Left lobe of liver (tissue), 2 donors: ENCODE measurements around the gene RAI14. TPM values are rescaled to one million over a fixed set of nuclear protein-coding genes. Genes with fewer than 3 reads are reported as not detected.
A peak's percentile ranks its signal among the peaks of the same experiment; 100 is the strongest.

ENCODE experiments used
- ATAC-seq: fragments of 200-7000 bp; cut with Tn5 transposase; one replicate; pipeline ENCODE4 v1.9.1; 2020; ENCODE audit warnings: mild to moderate bottlenecking, moderate library complexity
- DNase-seq: peaks from one replicate; pipeline ENCODE4 v3.0.0-alpha.2; 2020; ENCODE audit warnings: low spot score
- total RNA-seq: library from RNA; stranded (reverse); gene quantifications from one replicate; pipeline ENCODE4 v1.2.1, GENCODE V29; 2021
- donor health status: DM: no; HTN: no; CAD: no; lungs with moderate emphysema.
- donor health status: DM: no; HTN: yes; CAD: no.

RAI14 gene
- total RNA-seq, 1 donor from 2014 or later: 24.9 TPM

DNA sequence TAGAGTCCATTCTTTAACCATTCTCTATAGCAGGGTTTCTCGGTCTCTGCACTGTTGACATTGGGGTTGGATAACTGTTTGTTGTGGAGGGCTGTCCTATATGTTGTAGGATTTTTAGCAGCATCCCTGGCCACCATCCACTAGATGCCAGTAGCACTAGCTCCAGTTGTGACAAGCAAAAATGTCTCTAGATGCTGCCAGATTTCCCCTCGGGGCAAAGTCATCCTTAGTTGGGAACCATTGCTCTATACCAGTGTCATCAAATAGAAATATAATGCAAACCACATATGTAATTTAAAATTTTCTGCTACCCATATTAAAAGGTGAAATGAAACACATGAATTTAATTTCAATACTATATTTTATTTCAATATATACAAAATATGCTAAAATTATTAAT, 185.7 kb downstream of the RAI14 start:
- ATAC-seq (no peak), DNase-seq (no peak)

DNA sequence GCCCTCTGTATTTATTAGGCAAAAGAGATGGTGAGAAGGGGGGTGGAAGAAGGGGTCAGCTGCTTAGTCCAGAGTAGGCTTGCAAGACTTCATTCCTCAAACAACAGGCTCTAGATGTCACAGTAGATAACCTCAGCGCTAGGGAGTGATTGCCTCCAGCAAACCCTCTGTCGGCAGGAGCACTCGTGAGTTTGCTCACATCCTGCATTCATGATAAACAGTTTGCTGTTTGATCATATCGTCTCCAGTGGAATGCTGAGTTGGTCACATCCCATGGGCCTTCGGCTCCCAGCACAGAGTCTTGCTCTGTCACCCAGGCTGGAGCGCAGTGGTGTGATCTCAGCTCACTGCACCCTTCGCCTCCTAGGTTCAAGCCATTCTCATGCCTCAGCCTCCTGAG, 186.4 kb downstream of the RAI14 start:
- ATAC-seq (no peak), DNase-seq (no peak)

DNA sequence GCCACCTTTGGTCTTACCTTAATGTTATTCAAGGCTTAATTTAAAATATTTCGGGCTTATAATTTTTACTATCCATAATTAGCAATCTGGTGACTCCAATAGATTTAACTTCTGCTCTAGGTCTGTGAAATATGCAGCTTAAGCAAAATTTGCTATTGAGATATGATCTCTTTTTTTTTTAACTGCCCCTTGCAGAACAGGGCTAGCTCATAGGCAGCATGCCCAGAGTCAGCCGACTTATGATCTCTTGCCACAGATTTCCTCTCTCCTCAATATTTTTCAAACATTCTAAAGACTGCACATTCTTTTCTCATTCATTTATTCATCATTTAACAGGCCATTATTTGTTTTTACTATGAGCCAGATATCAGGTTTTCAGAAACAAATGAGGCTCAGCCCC, 187.4 kb downstream of the RAI14 start:
- DNase-seq: no peak
- ATAC-seq: no peak

DNA sequence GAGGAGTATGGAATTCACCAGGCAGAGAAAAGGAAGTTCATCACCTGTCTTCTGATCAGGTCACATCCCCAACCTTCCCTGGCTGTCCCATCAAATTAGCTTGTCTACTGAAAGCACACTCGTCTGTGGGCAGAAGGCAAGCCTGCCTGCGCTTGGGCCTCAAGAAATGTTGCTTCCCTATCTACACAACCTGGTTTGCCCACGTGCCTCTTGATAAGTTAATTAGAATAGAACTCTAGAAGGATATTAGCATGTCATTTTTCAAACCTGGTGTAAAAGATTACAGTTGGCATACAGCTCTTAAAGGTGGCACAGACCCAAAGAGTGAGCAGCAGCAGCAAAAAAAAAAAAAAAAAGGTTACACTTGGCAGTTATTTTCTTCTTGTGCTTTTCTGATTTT, 188.0 kb downstream of the RAI14 start:
- ATAC-seq (no peak), DNase-seq (no peak)

DNA sequence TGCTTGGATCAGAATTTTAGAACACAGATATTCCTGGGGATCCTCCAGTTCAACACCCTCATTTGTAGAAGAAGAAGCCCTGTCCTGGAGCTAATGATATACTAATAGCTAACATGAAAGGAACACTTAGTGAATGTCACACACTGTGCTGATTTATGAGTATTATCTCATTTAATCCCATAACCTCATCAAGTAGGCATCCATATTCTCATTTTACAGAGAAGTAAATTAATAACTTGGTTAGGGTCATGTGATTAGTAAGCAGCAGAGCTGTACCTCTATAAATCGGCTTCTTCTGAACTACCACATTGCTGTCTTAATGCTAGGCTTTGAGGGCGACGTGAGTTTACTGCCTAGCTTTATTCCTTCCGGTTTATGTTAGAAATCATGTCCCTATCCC, 188.9 kb downstream of the RAI14 start:
- DNase-seq (no peak), ATAC-seq (no peak)

DNA sequence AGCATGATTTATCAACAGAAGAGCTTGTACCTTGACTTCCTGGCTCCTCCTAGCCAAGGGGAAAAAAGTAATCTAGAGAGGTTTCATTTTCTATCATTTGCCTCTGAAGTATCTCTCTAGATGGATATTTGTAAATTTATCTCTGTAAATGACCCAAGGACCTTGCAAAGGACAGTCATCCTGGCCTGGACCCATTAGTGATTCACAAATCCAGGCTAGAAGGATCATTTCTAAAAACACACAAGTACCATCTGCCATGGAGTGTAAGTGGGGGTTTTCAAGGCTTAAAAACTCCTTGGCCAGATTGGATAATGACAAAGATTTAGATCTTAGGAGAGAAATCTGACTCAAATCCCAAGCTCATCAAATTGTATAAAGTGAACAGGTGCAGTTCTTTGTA, 190.9 kb downstream of the RAI14 start:
- DNase-seq (no peak), ATAC-seq (no peak)

DNA sequence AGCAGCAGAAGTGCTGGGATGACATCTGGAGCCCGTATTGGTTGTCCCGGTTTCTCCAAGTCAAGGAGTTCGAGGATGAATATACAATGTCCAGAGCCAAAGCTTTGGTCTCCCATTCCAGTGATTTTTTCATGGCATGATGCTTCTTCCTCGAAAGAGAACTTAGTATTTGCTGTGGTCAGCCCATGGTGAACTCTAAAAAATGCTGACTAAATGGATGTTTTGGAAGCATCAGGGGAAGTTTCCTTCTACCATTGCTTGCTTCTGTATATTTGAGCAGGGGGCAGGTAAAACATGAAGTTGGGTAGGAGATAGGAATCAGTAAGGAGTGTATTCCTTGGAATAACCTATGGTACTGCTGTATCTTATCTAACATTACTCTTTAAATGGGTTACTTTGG, 191.4 kb downstream of the RAI14 start:
- ATAC-seq (no peak), DNase-seq (no peak)

DNA sequence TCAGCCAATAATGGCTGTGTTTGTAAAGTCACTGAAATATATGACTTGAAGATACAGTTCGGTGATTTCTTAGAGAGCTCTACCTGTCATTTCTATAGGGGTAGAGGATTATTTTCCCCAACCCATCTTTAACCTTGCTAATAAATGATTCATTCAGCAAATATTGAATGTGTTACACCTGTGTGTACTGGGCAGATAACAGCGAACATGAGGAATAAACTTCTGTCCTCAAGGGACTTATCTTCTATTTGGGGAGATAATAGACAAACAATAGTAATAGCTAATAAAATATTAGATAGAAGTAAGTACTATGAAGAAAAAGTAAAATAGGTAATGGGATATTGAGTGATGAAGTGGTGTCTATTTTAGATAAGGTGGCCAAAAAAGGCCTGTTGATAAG, 192.1 kb downstream of the RAI14 start:
- DNase-seq (no peak), ATAC-seq (no peak)

DNA sequence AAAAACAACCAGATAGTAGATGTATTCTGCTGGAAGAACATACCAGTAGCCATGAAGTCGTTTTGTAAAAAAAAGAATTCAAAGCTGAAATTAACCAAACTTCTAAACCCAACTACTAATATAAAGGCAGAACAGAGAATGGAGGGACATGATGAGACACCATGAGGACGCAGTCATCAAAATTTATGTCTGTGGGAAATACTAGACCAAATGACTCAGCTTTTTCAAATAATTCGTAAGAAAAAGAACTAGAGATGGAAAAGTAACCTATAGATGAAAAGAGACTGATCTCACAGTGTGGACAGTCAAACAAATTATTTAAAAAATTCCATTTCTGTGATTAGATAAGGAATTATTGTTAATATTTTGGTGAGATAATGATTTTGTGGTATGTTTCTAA, 193.1 kb downstream of the RAI14 start:
- ATAC-seq (no peak), DNase-seq (no peak)

DNA sequence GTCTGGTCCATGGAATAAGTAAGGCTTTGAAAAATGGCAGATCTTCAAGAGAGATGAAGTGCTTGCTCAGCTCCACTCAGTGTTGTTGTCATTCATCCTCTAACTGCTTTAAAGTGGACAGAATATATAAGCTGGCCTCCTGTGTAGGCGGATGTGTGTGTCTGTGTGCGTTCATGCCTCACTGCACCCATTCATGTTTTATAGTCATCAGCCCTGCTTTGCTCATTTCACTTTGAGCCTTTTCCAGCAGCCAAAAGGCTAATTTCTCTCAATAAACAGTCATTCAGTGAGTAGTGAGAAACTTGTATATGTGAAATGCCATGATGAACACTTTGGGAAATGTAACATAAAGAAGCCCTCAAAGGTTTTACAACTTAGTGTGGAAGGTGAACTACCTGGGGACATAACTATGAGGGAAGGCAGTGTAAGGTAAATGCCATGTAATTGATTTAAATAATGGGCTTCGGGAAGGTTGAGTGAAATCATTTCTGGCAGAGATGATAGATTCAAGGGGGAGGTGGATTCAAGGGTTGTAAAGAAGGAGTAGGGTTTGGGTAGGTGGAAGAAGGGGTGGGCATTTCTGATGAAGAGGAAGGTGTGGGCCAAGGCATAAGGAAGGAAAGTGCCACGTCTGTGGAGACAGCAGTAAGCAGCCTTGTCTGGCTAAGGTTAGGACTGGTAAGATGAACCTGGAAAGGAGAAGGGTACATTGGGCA, 198.5 kb downstream of the RAI14 start:
- ATAC-seq: no peak
- DNase-seq: no peak

DNA sequence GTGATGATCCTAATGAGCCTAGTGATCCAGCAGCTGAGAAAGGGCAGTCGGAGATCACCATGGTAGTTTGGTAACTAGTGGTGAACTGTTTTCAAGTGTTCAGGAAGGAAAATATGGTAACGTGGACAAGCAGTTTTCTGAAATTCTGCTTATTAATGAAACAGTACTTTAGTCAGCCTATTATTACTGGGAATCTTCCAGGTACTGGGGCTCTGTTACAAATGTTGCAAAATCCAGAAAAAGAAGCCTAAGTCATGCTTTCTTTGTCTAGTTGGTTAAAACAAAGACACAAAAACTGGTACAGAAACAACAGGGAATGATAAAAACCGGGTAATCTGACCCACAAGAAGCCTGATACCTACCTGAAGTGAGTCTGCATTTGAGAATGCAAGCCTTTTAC, 201.0 kb downstream of the RAI14 start:
- no peak for ATAC-seq

DNA sequence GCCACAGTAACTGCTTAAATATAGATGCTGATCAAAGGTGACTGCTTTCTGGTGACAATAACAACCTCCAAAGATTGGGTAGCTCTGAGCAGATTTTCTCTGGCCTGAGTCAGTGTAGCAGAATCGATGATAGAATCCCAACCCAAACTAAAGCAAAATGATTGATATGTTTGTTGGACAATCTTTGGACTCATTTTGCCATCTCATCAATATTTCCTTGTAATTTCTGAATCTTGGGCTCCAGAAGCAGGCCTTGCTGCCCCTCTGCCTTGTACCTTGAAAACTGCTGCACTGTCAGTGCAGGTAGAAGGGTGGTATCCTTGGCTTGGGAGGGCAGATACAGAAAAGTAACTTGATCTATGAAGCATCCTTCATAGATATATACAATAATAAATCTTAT, 201.8 kb downstream of the RAI14 start:
- ATAC-seq: no peak
- no peak for DNase-seq

More for the DNA sequence above, 201.0 kb downstream of the RAI14 start:
- no peak for DNase-seq

DNA sequence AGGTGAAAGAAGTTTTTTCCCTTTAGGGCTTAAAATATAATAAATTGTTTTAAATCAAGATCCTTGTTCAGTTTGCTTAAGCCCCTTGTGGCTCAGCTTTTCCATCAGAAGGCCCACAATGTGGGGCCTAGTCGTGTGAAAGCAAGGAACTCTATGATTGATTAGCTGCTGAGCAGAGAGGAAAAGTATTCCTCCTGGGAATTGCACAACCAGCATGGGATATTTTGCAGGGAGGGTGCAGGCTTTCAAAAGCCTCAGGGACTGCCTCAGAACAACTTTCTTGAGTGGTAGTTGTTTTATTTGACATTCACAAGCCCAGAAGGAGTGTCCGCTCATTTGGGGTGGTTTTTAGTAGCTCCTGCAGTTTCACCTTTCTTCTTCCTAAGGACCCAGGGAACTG, 202.7 kb downstream of the RAI14 start:
- DNase-seq (no peak), ATAC-seq (no peak)

DNA sequence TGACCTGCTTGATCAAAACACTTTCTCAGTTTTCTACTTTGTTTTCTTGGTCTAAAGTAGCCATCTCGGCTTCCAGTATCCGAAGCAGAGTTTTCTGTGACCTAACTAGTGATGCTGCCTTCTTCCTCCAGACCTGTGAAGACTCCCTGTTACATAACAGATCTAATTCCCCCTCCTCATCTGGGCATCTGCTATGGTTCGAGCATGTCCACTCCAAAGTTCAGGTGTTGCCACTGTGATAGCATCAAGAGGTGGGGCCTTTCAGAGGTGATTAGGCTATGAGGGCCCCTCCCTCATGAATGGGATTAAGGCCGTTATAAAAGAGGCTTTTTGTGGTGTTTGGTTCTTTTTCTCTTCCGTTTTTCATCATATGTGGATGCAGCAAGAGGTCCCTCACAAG, 203.1 kb downstream of the RAI14 start:
- ATAC-seq (no peak), DNase-seq (no peak)

DNA sequence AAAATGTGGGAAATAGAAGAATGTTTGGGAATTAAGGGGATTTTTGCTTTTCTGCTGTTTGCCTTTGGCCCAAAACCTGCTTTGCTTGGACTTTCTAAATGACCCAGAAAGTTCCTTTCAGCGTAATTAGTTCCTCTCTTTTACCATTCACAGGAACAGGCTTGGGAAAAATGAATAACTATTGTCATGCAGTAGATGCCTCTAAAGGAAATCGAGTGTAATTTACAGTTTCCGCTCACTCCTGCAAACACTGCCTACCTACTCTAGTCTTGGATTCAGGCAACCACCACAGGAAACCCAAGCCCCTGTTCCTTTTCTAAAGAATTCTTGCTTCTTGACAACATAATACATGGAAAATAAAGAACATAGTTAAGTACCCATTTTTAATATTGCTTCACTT, 207.8 kb downstream of the RAI14 start:
- no peak for ATAC-seq
- DNase-seq: no peak

DNA sequence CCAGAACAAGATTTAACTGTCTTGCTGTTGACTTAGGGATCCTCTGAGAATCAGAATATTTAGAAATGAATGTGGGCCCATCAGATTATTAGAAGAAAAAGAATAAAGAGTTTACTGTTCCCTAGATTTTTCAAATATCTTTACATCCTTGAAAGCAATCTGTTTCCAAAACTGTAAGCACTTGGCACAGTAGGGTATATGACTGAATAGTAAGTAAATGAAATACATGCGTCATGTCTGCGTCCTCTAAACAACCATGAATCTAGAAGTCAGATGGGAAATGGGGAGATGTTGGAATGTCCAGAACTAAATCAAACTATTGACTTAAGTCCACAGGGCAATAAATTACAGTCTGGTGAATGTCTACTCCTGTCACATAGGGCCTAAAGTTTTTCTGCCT, 209.0 kb downstream of the RAI14 start:
- DNase-seq (no peak), ATAC-seq (no peak)

DNA sequence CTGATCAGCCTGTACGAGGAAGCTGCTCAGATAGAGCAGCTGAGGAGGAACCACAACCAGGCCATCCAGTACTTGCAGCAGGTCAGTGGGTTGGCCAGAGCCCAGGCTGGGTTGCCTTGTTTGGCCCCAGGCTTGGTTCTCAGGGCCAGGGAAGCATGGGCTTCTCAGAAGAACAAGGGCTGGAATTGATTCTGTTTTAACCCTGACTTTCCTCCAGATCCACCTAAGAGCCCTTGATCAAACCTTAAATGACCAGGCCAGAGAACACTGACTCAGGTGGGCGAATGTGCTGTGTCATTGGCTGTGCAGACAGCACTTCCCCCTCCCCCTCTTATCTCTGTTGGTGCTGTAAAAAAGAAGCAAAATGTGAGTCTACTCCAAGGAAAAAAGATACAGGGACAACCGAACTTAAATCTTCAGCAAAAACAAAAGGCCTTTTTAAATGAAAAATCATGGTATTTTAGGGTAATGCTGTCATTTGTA, 210.9 kb downstream of the RAI14 start:
- ATAC-seq (peak; percentile 52), DNase-seq (no peak)

DNA sequence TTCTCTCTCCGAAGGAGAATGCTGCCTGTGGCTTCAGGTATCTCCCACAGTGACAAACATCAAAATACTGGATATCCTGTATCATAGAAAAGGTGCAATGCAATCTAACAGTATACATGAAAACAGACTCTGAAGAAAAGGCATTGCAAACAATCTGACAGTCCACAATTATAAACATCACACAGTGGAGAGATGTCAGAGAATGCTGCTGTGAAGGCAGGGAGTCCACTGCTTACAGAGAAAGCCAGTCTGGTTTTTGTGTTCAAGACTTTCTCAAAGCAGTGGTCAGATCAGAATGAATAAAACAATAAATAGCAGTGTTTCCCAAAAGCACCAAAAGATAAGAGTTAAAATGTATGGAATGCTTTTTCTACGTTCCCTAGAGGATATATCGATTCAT, 211.5 kb downstream of the RAI14 start:
- ATAC-seq (no peak), DNase-seq (no peak)

DNA sequence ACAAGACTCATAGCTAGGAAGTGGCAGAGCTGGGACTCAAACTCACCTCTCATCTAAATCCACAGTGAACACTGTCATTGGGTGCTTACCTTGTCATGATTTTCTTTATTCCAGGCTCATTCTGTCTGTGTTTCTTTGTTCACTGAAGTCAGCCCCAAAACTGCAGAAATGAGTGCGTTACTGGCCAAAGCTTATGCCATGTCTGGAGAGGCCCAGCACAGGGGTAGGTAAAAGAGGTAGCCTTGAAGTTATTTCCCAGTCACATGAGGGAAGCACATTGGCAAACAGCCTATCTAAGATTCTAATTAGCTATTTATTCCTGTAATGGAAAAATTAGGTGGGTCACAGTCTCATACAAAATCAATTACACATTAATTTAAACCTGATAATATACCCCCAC, 212.7 kb downstream of the RAI14 start:
- ATAC-seq (no peak), DNase-seq (no peak)

DNA sequence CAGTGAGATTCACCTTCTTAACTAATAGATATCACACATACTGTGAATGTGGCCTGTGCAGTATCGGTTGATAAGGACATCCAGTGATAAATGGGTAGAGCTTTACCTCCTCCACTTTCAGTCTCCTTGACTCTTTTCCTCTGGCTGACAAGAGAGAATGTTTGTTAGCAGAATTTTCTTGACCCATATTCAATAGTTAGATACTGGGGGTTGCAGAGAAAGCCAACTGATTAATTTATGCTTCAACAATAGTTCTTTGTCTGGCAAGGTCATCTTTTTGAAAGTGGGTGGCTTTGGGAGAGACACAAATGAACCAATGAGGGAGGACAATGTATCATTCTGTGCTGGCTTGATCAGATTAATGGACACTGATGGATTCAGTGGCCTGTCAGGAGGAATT, 213.1 kb downstream of the RAI14 start:
- DNase-seq (no peak), ATAC-seq (no peak)

DNA sequence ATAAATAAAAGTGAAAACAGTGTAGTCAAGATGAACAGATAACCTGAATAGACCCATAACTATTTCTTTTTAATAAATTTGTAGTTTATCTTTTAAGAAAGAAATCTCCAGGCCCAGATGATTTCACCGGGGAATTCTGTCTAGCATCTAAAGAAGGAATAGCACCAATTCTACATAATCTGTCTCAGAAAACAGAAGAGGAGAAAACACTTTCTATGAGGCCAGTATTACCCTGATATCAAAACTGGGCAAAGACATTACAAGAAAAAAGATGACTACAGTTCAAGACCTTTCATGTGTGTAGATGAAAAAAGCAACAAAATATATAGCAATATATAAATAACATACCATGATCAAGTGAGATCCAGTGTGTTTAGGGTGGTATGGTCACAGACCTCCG, 214.3 kb downstream of the RAI14 start:
- DNase-seq (no peak), ATAC-seq (no peak)

DNA sequence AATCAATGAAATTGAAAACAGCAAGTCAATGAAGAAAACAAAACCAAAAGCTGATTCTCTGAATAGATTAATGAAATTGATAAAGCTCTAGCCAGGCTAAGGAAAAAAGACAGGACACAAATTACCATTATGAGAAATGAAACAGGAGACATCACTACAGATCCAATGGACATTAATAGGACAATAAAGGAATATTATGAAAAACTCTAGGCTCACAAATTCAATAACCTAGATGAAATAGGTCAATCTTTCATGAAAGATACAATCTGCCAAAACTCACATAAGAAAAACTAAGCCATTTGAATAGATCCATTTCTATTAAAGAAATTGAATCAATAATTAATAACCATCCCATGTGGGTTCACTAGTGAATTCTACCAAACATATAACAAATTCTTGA, 220.1 kb downstream of the RAI14 start:
- ATAC-seq (no peak), DNase-seq (no peak)

DNA sequence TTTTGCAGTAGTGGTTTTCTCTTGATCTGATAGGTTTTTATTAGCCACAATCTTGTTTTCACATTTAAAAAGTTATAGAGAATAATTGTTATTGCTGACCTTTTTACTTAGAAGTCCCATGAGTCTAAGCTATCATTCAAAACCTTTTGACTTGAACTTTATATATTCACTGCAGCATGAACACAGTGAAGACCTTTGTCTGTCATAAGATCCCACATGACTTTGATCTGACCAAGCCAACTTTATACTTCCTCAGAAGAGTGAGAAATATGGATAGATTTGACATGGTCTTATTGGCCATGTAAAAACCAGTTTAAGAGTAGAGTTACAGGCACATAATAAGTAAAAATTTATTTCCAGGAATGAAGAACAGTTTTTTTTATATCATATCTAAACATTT, 225.1 kb downstream of the RAI14 start:
- no peak for ATAC-seq
- no peak for DNase-seq
